DND-41 (cell line): Measurements from ENCODE around the gene C2CD4A.

Source experiments
- EZH2 ChIP-seq: IDR thresholded peaks from 3 replicates; pipeline ENCODE4 v1.6.1; 2012; ENCODE audit warnings: borderline replicate concordance, low read depth, mild to moderate bottlenecking, moderate library complexity, low read length, inconsistent platforms; ENCODE audit not compliant: severe bottlenecking
- TF ChIP-seq, protein P1 (sequence below): IDR thresholded peaks from 2 replicates; pipeline ENCODE4 v1.5.1; 2012; ENCODE audit warnings: borderline replicate concordance, low read length, moderate library complexity, mild to moderate bottlenecking; ENCODE audit not compliant: poor library complexity, severe bottlenecking; ENCODE audit errors: extremely low read depth

DNA sequence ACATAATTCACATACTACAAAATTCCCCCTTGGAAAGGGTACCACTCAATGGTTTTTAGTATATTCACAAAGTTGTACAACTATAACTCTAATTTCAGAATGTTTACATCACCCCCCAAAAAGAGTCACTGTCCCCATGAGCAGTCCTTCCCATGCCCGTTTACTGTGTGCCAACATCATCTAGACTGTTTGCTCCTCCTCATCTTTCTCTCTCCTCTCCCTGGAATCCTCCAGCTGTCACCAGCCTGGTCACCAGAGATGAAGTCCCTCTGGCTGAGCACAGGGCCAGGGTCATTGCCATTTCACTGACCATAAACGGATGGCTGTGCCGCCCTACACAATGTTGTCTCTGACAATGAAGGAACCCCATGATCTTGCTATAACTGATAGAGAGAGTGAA lies 53.1 kb downstream of the C2CD4A start:
- TF ChIP-seq, protein P1, sequence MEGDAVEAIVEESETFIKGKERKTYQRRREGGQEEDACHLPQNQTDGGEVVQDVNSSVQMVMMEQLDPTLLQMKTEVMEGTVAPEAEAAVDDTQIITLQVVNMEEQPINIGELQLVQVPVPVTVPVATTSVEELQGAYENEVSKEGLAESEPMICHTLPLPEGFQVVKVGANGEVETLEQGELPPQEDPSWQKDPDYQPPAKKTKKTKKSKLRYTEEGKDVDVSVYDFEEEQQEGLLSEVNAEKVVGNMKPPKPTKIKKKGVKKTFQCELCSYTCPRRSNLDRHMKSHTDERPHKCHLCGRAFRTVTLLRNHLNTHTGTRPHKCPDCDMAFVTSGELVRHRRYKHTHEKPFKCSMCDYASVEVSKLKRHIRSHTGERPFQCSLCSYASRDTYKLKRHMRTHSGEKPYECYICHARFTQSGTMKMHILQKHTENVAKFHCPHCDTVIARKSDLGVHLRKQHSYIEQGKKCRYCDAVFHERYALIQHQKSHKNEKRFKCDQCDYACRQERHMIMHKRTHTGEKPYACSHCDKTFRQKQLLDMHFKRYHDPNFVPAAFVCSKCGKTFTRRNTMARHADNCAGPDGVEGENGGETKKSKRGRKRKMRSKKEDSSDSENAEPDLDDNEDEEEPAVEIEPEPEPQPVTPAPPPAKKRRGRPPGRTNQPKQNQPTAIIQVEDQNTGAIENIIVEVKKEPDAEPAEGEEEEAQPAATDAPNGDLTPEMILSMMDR: no peak
- TF ChIP-seq EZH2: no peak
